Cardiac muscle cell (in vitro differentiated cells and primary cell): ENCODE data around the gene CES4A. TPM values are rescaled to one million over a fixed set of nuclear protein-coding genes. Genes with fewer than 3 reads are reported as not detected.
A peak's percentile ranks its signal among the peaks of the same experiment; 100 is the strongest.

Experiments used
- DNase-seq, 2 donors: peaks; one replicate each; pipeline versions ENCODE4 v3.0.0 to v3.0.0-alpha.2; 2010 to 2017; ENCODE audit warnings: low read depth in 1 of 2, low spot score in 1 of 2
- H3K27ac ChIP-seq: fragments of 200-600 bp; sonication (generic); 2 replicates; pipeline ENCODE4 v1.5.1; 2016
- H3K27me3 ChIP-seq: fragments of 200-600 bp; sonication (generic); 2 replicates; pipeline ENCODE4 v1.6.0; 2016; ENCODE audit warnings: control low read depth
- H3K36me3 ChIP-seq: fragments of 200-600 bp; sonication (generic); 2 replicates; pipeline ENCODE4 v1.5.1; 2016; ENCODE audit warnings: control low read depth
- H3K4me1 ChIP-seq: fragments of 200-600 bp; sonication (generic); 2 replicates; pipeline ENCODE4 v1.8.1; 2017; ENCODE audit warnings: low read depth, mild to moderate bottlenecking, mixed run types
- H3K4me3 ChIP-seq: fragments of 200-600 bp; sonication (generic); 2 replicates; pipeline ENCODE4 v1.5.1; 2016; ENCODE audit warnings: mild to moderate bottlenecking
- H3K9me3 ChIP-seq: fragments of 200-600 bp; sonication (generic); 2 replicates; pipeline ENCODE4 v1.5.1; 2017; ENCODE audit warnings: low read depth, mild to moderate bottlenecking, control low read depth
- polyA plus RNA-seq: library from polyadenylated mRNA; unstranded; fragments of >200 nt; fragmentation: Nextera tagmentation; extraction: Ambion mirVana; gene quantifications from 2 replicates; pipeline ENCODE4 v1.2.1, GENCODE V29; 2016
- total RNA-seq: library from RNA; depleted of rRNA; stranded (reverse); fragments of >200 nt; gene quantifications from 2 replicates; pipeline ENCODE4 v1.2.3, GENCODE V29; 2016
- TF ChIP-seq, protein P1 (sequence below): IDR thresholded peaks from 2 replicates; pipeline ENCODE4 v1.5.1; 2012; ENCODE audit warnings: low read depth, mild to moderate bottlenecking, low read length

CES4A gene
- total and polyA plus RNA-seq, 2 experiments from 2014 or later, result 14.7 to 15.7 TPM

DNA sequence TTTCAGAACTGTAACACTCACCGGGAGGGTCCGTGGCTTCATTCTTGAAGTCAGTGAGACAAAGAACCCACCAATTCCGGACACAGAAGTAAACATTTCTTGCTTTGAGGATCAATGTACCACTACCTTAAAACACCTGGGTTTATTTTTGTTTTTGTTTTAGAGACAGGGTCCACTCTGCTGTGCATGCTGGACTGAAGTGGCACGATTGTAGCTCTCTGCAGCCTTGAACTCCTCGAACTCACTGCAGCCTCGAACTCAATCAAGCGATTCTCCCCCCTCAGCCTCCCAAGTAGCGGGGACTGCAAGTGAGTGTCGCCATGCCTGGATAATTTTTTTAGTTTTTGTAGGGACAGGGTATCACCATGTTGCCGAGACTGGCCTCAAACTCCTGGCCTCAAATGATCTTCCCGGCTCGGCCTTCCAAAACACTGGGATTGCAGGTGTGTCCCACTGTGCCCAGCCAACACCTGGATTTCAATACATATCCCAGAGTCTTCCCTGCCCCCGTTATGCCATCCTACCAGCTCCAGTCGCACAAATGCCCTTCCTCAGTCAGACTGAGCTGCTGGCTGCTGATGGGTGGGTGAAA, 13.0 kb upstream of the CES4A start:
- TF ChIP-seq, protein P1, sequence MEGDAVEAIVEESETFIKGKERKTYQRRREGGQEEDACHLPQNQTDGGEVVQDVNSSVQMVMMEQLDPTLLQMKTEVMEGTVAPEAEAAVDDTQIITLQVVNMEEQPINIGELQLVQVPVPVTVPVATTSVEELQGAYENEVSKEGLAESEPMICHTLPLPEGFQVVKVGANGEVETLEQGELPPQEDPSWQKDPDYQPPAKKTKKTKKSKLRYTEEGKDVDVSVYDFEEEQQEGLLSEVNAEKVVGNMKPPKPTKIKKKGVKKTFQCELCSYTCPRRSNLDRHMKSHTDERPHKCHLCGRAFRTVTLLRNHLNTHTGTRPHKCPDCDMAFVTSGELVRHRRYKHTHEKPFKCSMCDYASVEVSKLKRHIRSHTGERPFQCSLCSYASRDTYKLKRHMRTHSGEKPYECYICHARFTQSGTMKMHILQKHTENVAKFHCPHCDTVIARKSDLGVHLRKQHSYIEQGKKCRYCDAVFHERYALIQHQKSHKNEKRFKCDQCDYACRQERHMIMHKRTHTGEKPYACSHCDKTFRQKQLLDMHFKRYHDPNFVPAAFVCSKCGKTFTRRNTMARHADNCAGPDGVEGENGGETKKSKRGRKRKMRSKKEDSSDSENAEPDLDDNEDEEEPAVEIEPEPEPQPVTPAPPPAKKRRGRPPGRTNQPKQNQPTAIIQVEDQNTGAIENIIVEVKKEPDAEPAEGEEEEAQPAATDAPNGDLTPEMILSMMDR, result no peak
- no peaks in the 10 kb centered on the region for H3K36me3 ChIP-seq
- no peaks in the 10 kb centered on the region for H3K27me3 ChIP-seq
- no peak for DNase-seq
- H3K4me3 ChIP-seq, result no peak overlapping the region
- H3K27ac ChIP-seq, result no peak overlapping the region
- H3K9me3 ChIP-seq, result no peaks in the 10 kb centered on the region
- no peaks in the 10 kb centered on the region for H3K4me1 ChIP-seq

DNA sequence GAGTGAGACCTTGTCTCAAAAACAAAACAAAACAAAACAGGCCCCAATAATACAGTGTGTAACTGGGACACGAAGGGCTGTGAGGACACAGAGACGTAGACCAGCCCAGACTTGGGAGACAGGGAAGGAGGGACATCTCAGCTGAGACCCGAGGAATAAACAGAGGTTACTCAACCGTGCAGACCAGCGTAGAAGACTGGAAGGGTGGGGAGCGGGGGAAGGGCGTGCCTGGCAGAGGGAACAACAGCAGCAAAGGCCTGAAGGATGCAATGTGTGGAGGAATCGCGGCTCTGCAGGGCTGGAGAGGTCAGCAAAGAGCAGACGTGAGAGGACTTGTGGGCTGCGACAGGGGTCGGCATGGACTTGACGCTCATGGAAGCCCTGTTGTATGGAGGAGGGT, 11.6 kb upstream of the CES4A start:
- H3K36me3 ChIP-seq, result no peaks in the 10 kb centered on the region
- no peak overlapping the region for H3K27ac ChIP-seq
- TF ChIP-seq, protein P1, result no peak
- no peak overlapping the region for H3K4me3 ChIP-seq
- DNase-seq, result no peak
- H3K4me1 ChIP-seq, result no peaks in the 10 kb centered on the region
- no peaks in the 10 kb centered on the region for H3K27me3 ChIP-seq
- no peaks in the 10 kb centered on the region for H3K9me3 ChIP-seq

DNA sequence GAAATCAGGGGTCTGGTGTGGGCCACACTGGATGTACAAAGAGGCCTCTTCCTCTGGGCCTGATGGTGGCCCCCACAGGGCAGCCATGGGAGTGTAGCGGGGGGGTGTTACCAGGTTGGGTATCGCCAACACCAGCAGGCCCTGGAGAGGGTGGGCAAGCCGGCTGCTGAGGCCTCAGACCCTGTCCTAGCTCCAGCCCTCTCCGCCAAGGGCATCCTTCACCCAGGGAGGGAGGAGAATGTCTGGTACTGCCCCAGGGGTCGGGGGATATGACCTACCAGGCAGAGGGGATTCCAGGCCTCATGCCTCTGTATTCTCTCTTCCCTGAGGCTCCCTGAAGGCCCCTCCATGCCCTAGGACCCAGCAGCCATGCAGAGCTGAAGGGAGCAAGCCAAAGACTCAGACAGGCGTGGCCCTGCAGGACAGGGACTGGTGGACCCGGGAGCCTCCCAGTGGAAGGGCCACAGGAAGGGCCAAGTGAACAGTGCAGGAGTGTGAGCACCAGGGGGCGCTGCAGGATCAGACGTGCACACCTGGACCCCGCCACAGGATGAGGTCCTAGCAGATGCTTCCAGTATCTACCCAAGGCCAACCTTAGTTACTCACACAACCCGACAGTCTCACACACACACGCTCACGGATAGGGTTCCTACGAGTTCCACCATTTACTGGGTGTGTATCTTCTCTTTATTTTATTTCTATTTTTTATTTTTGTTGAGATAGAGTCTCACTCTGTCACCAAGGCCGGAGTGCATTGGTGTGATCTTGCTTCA, 10.9 kb upstream of the CES4A start:
- H3K27ac ChIP-seq, result no peak overlapping the region
- no peaks in the 10 kb centered on the region for H3K36me3 ChIP-seq
- H3K9me3 ChIP-seq, result no peaks in the 10 kb centered on the region
- H3K4me1 ChIP-seq, result no peaks in the 10 kb centered on the region
- H3K27me3 ChIP-seq, result no peaks in the 10 kb centered on the region
- TF ChIP-seq, protein P1, result peak; percentile 89
- DNase-seq, result peak; percentile 88 to 89
- no peak overlapping the region for H3K4me3 ChIP-seq

DNA sequence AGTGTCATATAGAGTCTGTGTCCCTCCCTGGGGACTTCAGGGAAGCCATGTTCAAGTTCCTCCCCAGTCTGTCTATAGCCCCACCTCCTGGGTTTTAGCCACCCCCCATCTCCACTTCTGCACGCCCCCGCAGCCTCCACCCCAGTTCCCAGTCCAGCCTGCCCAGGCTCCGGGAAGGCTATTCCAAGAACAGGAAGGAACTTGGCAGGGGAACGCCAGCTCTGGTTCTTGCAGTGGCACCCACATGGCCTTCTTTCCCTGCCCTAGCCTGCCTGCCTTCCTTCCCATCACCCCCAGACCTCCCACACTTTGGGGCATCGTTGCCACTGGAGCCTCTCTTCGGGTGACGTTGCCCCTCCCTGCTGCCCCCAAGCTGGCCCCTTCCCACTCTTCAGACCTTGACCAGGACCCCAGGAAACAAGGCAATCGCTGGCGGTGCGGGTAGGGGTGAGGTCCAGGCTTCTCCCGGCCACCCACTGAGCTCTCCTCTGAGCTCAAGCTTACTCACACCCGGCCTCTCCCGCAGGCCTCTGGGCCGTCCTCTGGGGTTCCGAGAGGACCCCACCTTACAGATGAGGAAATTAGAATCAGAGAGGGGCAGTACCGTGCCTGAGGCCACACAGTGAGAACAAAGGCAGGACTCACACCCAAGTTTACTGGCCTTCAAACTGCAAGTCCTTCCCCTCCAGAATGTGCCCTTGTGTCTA, 9.2 kb upstream of the CES4A start:
- TF ChIP-seq, protein P1, result no peak
- no peaks in the 10 kb centered on the region for H3K9me3 ChIP-seq

DNA sequence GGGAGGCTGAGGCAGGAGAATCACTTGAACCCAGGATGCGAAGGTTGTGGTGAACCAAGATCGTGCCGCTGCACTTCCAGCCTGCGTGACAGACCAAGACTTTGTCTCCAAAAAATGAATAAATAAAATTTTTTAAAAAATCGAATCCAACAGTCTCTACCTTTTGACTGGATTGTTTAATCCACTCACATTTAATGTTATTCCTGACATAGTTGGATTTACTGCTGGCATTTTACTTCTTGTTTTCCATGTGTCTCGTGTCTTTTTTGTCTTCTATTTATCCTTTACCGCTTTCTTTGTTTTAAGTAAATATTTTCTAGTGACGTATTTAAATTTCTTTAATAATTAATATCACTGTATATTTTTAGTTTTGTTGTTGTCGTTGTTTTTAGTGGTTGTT, 5.4 kb upstream of the CES4A start:
- TF ChIP-seq, protein P1, result no peak
- no peak for DNase-seq
- Histone ChIP-seq H3K27ac (no peak overlapping the region), H3K9me3 (no peaks in the 10 kb centered on the region), H3K4me3 (no peak overlapping the region), H3K4me1 (no peaks in the 10 kb centered on the region), H3K36me3 (no peaks in the 10 kb centered on the region), H3K27me3 (no peaks in the 10 kb centered on the region)

More for the DNA sequence above, 9.2 kb upstream of the CES4A start:
- no peaks in the 10 kb centered on the region for H3K4me1 ChIP-seq
- H3K27ac ChIP-seq, result no peak overlapping the region
- H3K27me3 ChIP-seq, result no peaks in the 10 kb centered on the region
- peak in 1 of 2 donors; percentile 37 for DNase-seq
- no peaks in the 10 kb centered on the region for H3K36me3 ChIP-seq
- H3K4me3 ChIP-seq, result no peak overlapping the region
